Neural progenitor cell (in vitro differentiated cells): ENCODE measurements around the gene PARD3B.

Source experiments
- EZH2 ChIP-seq: fragments of 200-600 bp; sonication (generic); IDR thresholded peaks from 2 replicates; pipeline ENCODE4 v1.6.1; 2017; ENCODE audit warnings: antibody characterized with exemption, mild to moderate bottlenecking, moderate library complexity
- EZH2phosphoT487 ChIP-seq: fragments of 200-600 bp; sonication (generic); IDR thresholded peaks from 2 replicates; pipeline ENCODE4 v1.6.1; 2017; ENCODE audit warnings: antibody characterized with exemption
- TF ChIP-seq, protein P1 (sequence below): fragments of 200-600 bp; sonication (generic); IDR thresholded peaks from 2 replicates; pipeline ENCODE4 v1.5.1; 2017; ENCODE audit warnings: antibody characterized with exemption, mild to moderate bottlenecking

DNA sequence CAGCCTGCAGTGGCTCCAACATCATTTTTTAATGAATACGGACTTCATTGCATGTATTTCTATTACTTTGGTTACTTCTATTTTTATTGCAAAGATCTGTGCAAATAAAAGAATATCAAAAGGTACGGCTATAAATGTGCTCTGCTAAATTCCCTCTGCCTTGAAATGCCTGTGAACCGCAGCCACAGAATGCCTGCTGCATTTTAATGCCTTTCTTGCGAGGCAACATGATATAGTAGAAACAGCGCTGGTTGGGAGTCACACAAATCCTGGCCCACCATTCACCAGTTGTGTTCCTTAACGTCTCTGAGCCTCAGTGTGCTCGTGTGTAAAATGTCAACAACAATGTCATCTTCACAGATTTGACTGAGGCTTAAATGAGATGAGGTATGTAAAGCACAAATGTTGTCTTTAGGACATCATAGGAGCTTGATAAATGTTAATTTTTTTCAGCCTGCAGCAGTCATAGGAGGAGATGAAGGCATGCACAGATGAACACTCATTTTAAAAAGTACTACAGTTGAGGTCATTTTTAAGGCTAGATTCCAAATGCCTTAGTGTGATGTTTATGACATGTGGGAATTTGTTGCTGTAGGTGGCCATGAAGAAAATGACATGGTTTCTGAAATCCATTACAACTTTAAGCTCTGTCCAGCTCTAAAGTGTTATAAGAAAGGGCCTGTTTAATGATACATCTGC is 949.4 kb downstream of the PARD3B start:
- TF ChIP-seq, protein P1, sequence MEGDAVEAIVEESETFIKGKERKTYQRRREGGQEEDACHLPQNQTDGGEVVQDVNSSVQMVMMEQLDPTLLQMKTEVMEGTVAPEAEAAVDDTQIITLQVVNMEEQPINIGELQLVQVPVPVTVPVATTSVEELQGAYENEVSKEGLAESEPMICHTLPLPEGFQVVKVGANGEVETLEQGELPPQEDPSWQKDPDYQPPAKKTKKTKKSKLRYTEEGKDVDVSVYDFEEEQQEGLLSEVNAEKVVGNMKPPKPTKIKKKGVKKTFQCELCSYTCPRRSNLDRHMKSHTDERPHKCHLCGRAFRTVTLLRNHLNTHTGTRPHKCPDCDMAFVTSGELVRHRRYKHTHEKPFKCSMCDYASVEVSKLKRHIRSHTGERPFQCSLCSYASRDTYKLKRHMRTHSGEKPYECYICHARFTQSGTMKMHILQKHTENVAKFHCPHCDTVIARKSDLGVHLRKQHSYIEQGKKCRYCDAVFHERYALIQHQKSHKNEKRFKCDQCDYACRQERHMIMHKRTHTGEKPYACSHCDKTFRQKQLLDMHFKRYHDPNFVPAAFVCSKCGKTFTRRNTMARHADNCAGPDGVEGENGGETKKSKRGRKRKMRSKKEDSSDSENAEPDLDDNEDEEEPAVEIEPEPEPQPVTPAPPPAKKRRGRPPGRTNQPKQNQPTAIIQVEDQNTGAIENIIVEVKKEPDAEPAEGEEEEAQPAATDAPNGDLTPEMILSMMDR, result no peak
- TF ChIP-seq EZH2, result no peak
- no peak for TF ChIP-seq EZH2phosphoT487
